ENCODE data around the gene SH3PXD2A. TPM values are rescaled to one million over a fixed set of nuclear protein-coding genes. Genes with fewer than 3 reads are reported as not detected.

SH3PXD2A gene
- total RNA-seq, 1 experiment from 2014 or later = 13.2 TPM

GRCh38 chr10:103770139-103770538, 85.2 kb downstream of the SH3PXD2A start:
- no peaks in the 10 kb centered on the region for H3K27me3 Mint-ChIP-seq (ENCODE audit: insufficient read depth, unreplicated experiment)
- no peak for DNase-seq (ENCODE audit: unreplicated experiment)
- intact Hi-C loops (cut with micrococcal nuclease) = loop anchor here (10.0 kb wide), 1 partner anchor 55 kb away; no protein-coding TSS in a partner anchor
- peaks cover 4% of the 10 kb centered on the region for H3K36me3 Mint-ChIP-seq (ENCODE audit: insufficient read depth, unreplicated experiment)
- no peak overlapping the region for H3K4me3 Mint-ChIP-seq (ENCODE audit: unreplicated experiment)
- H3K4me1 Mint-ChIP-seq (ENCODE audit: insufficient read depth, unreplicated experiment) = peaks cover 13% of the 10 kb centered on the region
- ChIA-PET CTCF (interaction anchor here (1.2 kb wide), 1 partner anchor 88 kb away, joined by 3 read pairs; no protein-coding TSS in a partner anchor), POLR2A (no interaction called here)
- no peaks in the 10 kb centered on the region for H3K9me3 Mint-ChIP-seq (ENCODE audit: unreplicated experiment)
- TF ChIP-seq CTCF (IDR thresholded peaks at IDR 0.05; ENCODE audit: unreplicated experiment) = no peak
- BruUV-seq (replicated peaks) = no TSS peak
- H3K27ac Mint-ChIP-seq (ENCODE audit: low read depth, unreplicated experiment) = no peak overlapping the region

GRCh38 chr10:103769176-103769575, 86.2 kb downstream of the SH3PXD2A start:
- Mint-ChIP-seq H3K36me3 (ENCODE audit: insufficient read depth, unreplicated experiment) (peaks cover 4% of the 10 kb centered on the region), H3K9me3 (ENCODE audit: unreplicated experiment) (no peaks in the 10 kb centered on the region), H3K27ac (ENCODE audit: low read depth, unreplicated experiment) (no peak overlapping the region), H3K27me3 (ENCODE audit: insufficient read depth, unreplicated experiment) (no peaks in the 10 kb centered on the region), H3K4me3 (ENCODE audit: unreplicated experiment) (no peak overlapping the region), H3K4me1 (ENCODE audit: insufficient read depth, unreplicated experiment) (peaks cover 13% of the 10 kb centered on the region)
- DNase-seq (ENCODE audit: unreplicated experiment) = no peak
- CTCF ChIA-PET = interaction anchor here (0.7 kb wide), 3 partner anchors 20 to 1373 kb away, joined by 3 to 6 read pairs (median 3); partner anchors contain the start of gene NFKB2
- TF ChIP-seq CTCF (IDR thresholded peaks at IDR 0.05; ENCODE audit: unreplicated experiment) = no peak
- intact Hi-C loops (cut with micrococcal nuclease) = no loop called here
- POLR2A ChIA-PET = interaction anchor here (0.6 to 1.5 kb wide), 2 partner anchors 10 to 12 kb away, joined by 3 read pairs; no protein-coding TSS in a partner anchor
- no TSS peak for BruUV-seq (replicated peaks)

GRCh38 chr10:103768345-103768744, 87.0 kb downstream of the SH3PXD2A start:
- Mint-ChIP-seq H3K36me3 (ENCODE audit: insufficient read depth, unreplicated experiment) (peaks cover 4% of the 10 kb centered on the region), H3K4me3 (ENCODE audit: unreplicated experiment) (no peak overlapping the region), H3K27me3 (ENCODE audit: insufficient read depth, unreplicated experiment) (no peaks in the 10 kb centered on the region), H3K4me1 (ENCODE audit: insufficient read depth, unreplicated experiment) (peaks cover 13% of the 10 kb centered on the region), H3K27ac (ENCODE audit: low read depth, unreplicated experiment) (no peak overlapping the region), H3K9me3 (ENCODE audit: unreplicated experiment) (no peaks in the 10 kb centered on the region)
- CTCF ChIA-PET = interaction anchor here (0.6 kb wide), 1 partner anchor 133 kb away, joined by 3 read pairs; no protein-coding TSS in a partner anchor
- BruUV-seq (replicated peaks) = no TSS peak
- no peak for TF ChIP-seq CTCF (IDR thresholded peaks at IDR 0.05; ENCODE audit: unreplicated experiment)
- POLR2A ChIA-PET = interaction anchor here (0.6 to 1.5 kb wide), 2 partner anchors 9 to 11 kb away, joined by 3 read pairs; no protein-coding TSS in a partner anchor
- DNase-seq (ENCODE audit: unreplicated experiment) = no peak
- intact Hi-C loops (cut with micrococcal nuclease) = no loop called here

DNA sequence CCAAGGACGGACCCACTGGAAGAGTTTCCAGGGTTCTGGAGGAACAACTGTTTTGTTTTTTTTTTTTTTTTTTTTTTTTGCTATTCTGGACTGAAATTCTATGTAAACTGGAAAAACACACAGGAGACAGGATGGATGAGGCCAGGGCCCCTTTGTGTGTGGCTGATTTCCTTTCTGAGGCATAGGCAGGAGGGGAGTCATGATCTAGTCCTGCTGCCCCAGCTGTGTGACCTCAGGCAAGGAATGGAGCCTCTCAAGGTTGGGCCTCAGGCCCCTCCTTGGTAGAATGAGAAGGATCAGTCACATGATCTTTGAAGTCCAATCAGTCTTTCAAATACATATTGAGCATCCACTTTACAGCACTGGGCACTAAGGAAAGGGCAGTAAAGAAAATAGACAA, 87.6 kb downstream of the SH3PXD2A start:
- intact Hi-C loops (cut with micrococcal nuclease) = no loop called here
- POLR2A ChIA-PET = interaction anchor here (1.5 kb wide), 1 partner anchor 9 kb away, joined by 3 read pairs; no protein-coding TSS in a partner anchor

More for the DNA sequence above, 87.6 kb downstream of the SH3PXD2A start:
- Mint-ChIP-seq H3K27me3 (ENCODE audit: insufficient read depth, unreplicated experiment) (no peaks in the 10 kb centered on the region), H3K36me3 (ENCODE audit: insufficient read depth, unreplicated experiment) (peaks cover 4% of the 10 kb centered on the region), H3K4me3 (ENCODE audit: unreplicated experiment) (no peak overlapping the region), H3K9me3 (ENCODE audit: unreplicated experiment) (no peaks in the 10 kb centered on the region), H3K27ac (ENCODE audit: low read depth, unreplicated experiment) (no peak overlapping the region), H3K4me1 (ENCODE audit: insufficient read depth, unreplicated experiment) (peaks cover 15% of the 10 kb centered on the region)
- TF ChIP-seq CTCF (IDR thresholded peaks at IDR 0.05; ENCODE audit: unreplicated experiment) = no peak
- BruUV-seq (replicated peaks) = no TSS peak
- CTCF ChIA-PET = interaction anchor here (0.6 kb wide), 1 partner anchor 134 kb away, joined by 3 read pairs; no protein-coding TSS in a partner anchor
- no peak for DNase-seq (ENCODE audit: unreplicated experiment)

All from MCF 10A (cell line).